Activated T-cell treated with anti-CD3 and anti-CD28 coated beads for 1 hour (primary cell): Measurements from ENCODE around the gene UNK.

Experiments used
- DNase-seq: peaks from one replicate; pipeline ENCODE4 v3.0.0-alpha.2; 2020; ENCODE audit warnings: low read depth

The UNK gene

GRCh38 chr17:75836605-75837004, 52.0 kb downstream of the UNK start:
- DNase-seq = no peak

GRCh38 chr17:75837899-75838298, 53.3 kb downstream of the UNK start:
- DNase-seq = no peak

GRCh38 chr17:75838410-75838809, 53.8 kb downstream of the UNK start:
- DNase-seq = no peak

GRCh38 chr17:75839942-75840798, 55.6 kb downstream of the UNK start:
- no peak for DNase-seq

- no peak for DNase-seq
These were observed 56.2 kb downstream of the UNK start for GRCh38 chr17:75840799-75841164.

GRCh38 chr17:75842411-75842810, 57.8 kb downstream of the UNK start:
- no peak for DNase-seq

GRCh38 chr17:75842963-75843576, 58.5 kb downstream of the UNK start:
- peak; percentile 14 for DNase-seq

GRCh38 chr17:75843577-75844529, 59.2 kb downstream of the UNK start, which contains the start of gene UNC13D:
Gene UNC13D, minus strand, starts transcription at chr17:75844404. Its CDS starts 67 bp downstream, at chr17:75844337.
- peak; percentile 54 for DNase-seq

GRCh38 chr17:75844530-75845057, 60.0 kb downstream of the UNK start:
- no peak for DNase-seq

GRCh38 chr17:75845058-75845711, 60.6 kb downstream of the UNK start:
- DNase-seq = peak; percentile 46

- DNase-seq = no peak
These were observed 61.5 kb downstream of the UNK start for GRCh38 chr17:75845933-75846691.

- no peak for DNase-seq
These were observed 62.3 kb downstream of the UNK start for GRCh38 chr17:75846692-75847613.

- no peak for DNase-seq
These were observed 63.3 kb downstream of the UNK start for GRCh38 chr17:75847614-75848522.

- peak; percentile 87 for DNase-seq
These were observed 64.1 kb downstream of the UNK start for GRCh38 chr17:75848523-75849278.

GRCh38 chr17:75849279-75849646, 64.7 kb downstream of the UNK start:
- DNase-seq = no peak

GRCh38 chr17:75849724-75850123, 65.1 kb downstream of the UNK start:
- no peak for DNase-seq

- DNase-seq = no peak
These were observed 66.5 kb downstream of the UNK start for GRCh38 chr17:75850928-75851692.
